HCT116 (cell line): Measurements from ENCODE around the gene PRDX3. TPM values are rescaled to one million over a fixed set of nuclear protein-coding genes. Genes with fewer than 3 reads are reported as not detected.

Experiments
- ATAC-seq: fragments of 200-7000 bp; cut with Tn5 transposase; 2 replicates; pipeline ENCODE4 v1.9.1; 2020; ENCODE audit warnings: mild to moderate bottlenecking, moderate library complexity
- BruUV-seq: library from RNA; stranded (reverse); fragments of 400-500 nt; replicated peaks from 2 replicates; lab custom pipeline; 2021; lab: Mats Ljungman, UMichigan
- CTCF ChIA-PET: fragments of 300-600 bp; sonication (Branson Sonifier 250); formaldehyde crosslinking; loops from one replicate; lab custom pipeline; 2021; ENCODE audit warnings: antibody characterized with exemption; lab: Charles Lee
- POLR2A ChIA-PET: fragments of 300-600, 350-600 bp; sonication (Branson Sonifier 250); formaldehyde crosslinking; loops from one replicate; lab custom pipeline; 2021; ENCODE audit warnings: antibody characterized with exemption; lab: Charles Lee
- RAD21 ChIA-PET, 2 experiments: fragments of 300-600 bp; sonication (Branson Sonifier 250); formaldehyde crosslinking; loops; one replicate each; lab custom pipeline; 2023; ENCODE audit warnings: low total read pairs in 2 of 2; ENCODE audit not compliant: uncharacterized antibody in 2 of 2, unreplicated experiment in 2 of 2, low non-redundant PET in 1 of 2; lab: Charles Lee
- DNase-seq: peaks from one replicate; pipeline ENCODE4 v3.0.0-alpha.2; 2010; ENCODE audit warnings: low read depth, low spot score
- H2AFZ ChIP-seq: fragments of 200-600 bp; shearing (Covaris generic), sonication (generic); 2 replicates; pipeline ENCODE4 v1.6.1; 2017; ENCODE audit warnings: low read depth, mixed run types, mixed read lengths, antibody characterized with exemption, low read length; ENCODE audit not compliant: poor library complexity, severe bottlenecking
- H3K27ac ChIP-seq: 2 replicates; pipeline ENCODE4 v1.5.1; 2012; ENCODE audit warnings: low read depth, low read length
- H3K27me3 ChIP-seq: fragments of 200-600 bp; sonication (generic); 2 replicates; pipeline ENCODE4 v1.6.1; 2016; ENCODE audit warnings: mixed run types, low read length, mixed read lengths; ENCODE audit not compliant: insufficient read depth
- H3K36me3 ChIP-seq, 2 experiments: fragments of 200-500 bp in 1 of 2; fragments of 200-600 bp in 1 of 2; sonication (Bioruptor generic) in 1 of 2; sonication (generic) in 1 of 2; 2 replicates each; pipeline versions ENCODE4 v1.5.1 to v1.6.1; 2014 to 2016; ENCODE audit warnings: low read length in 2 of 2, inconsistent platforms in 1 of 2, mixed read lengths in 1 of 2, mixed run types in 1 of 2; ENCODE audit not compliant: insufficient read depth in 2 of 2, control insufficient read depth in 1 of 2
- H3K4me1 ChIP-seq, 2 experiments: fragments of 200-600 bp in 1 of 2; sonication (generic) in 1 of 2; 2 replicates each; pipeline versions ENCODE4 v1.5.1 to v1.6.1; 2012 to 2017; ENCODE audit warnings: low read length in 2 of 2, inconsistent platforms in 1 of 2, mild to moderate bottlenecking in 1 of 2, mixed read lengths in 1 of 2, mixed run types in 1 of 2, moderate library complexity in 1 of 2; ENCODE audit not compliant: insufficient read depth in 2 of 2, control insufficient read depth in 1 of 2
- H3K4me2 ChIP-seq: fragments of 200-600 bp; sonication (generic); 2 replicates; pipeline ENCODE4 v1.6.1; 2017; ENCODE audit warnings: mixed run types, low read length, mixed read lengths
- H3K4me3 ChIP-seq, 2 experiments: fragments of 200-600 bp in 1 of 2; sonication (generic) in 1 of 2; replicated peaks in 1 of 2; 2 replicates each; pipeline ENCODE4 v1.5.1; 2011 to 2016; ENCODE audit warnings: low read length in 2 of 2, control low read depth in 1 of 2, low read depth in 1 of 2, mild to moderate bottlenecking in 1 of 2, mixed read lengths in 1 of 2, mixed run types in 1 of 2
- H3K79me2 ChIP-seq: fragments of 200-600 bp; sonication (generic); 2 replicates; pipeline ENCODE4 v1.6.1; 2017; ENCODE audit warnings: mild to moderate bottlenecking, mixed run types, low read length, moderate library complexity, mixed read lengths; ENCODE audit not compliant: insufficient read depth
- H3K9ac ChIP-seq: fragments of 200-600 bp; sonication (generic); 2 replicates; pipeline ENCODE4 v1.6.1; 2016; ENCODE audit warnings: low read length, mixed read lengths
- H3K9me2 ChIP-seq: fragments of 200-600 bp; sonication (generic), shearing (Covaris generic); 2 replicates; pipeline ENCODE4 v1.6.1; 2017; ENCODE audit warnings: mixed run types, mild to moderate bottlenecking, moderate library complexity; ENCODE audit not compliant: insufficient read depth
- H3K9me3 ChIP-seq, 2 experiments: fragments of 200-500 bp in 1 of 2; fragments of 200-600 bp in 1 of 2; sonication (Bioruptor generic) in 1 of 2; sonication (generic) in 1 of 2; 2 replicates each; pipeline ENCODE4 v1.6.1; 2014 to 2017; ENCODE audit warnings: low read length in 2 of 2, mixed read lengths in 2 of 2, inconsistent platforms in 1 of 2, low read depth in 1 of 2, mild to moderate bottlenecking in 1 of 2, mixed run types in 1 of 2, moderate library complexity in 1 of 2; ENCODE audit not compliant: control insufficient read depth in 1 of 2, insufficient read depth in 1 of 2
- H4K20me1 ChIP-seq: fragments of 200-600 bp; sonication (generic), shearing (Covaris generic); 2 replicates; pipeline ENCODE4 v1.6.1; 2017; ENCODE audit warnings: mixed run types, mild to moderate bottlenecking, moderate library complexity; ENCODE audit not compliant: insufficient read depth
- CBX3 ChIP-seq: IDR thresholded peaks from 2 replicates; pipeline ENCODE4 v1.6.1; 2012; ENCODE audit warnings: low read depth
- CEBPB ChIP-seq: IDR thresholded peaks from 2 replicates; pipeline ENCODE4 v1.6.1; 2012; ENCODE audit warnings: low read depth
- SIN3A ChIP-seq: IDR thresholded peaks from 2 replicates; pipeline ENCODE4 v1.6.1; 2012; ENCODE audit warnings: low read depth
- SRF ChIP-seq: IDR thresholded peaks from 2 replicates; pipeline ENCODE4 v1.6.1; 2012; ENCODE audit warnings: low read depth
- YY1 ChIP-seq: IDR thresholded peaks from 2 replicates; pipeline ENCODE4 v1.6.1; 2011; ENCODE audit warnings: low read length, low read depth, moderate library complexity, mild to moderate bottlenecking; ENCODE audit not compliant: insufficient replicate concordance; ENCODE audit errors: extremely low read depth
- intact Hi-C: fragments of 100-400 bp; cut with micrococcal nuclease; formaldehyde crosslinking; loops from 2 replicates; pipeline ENCODE4 v1.10.0; 2022
- total RNA-seq: library from RNA; stranded (reverse); gene quantifications from one replicate; pipeline ENCODE4 v1.2.1, GENCODE V29; 2021; ENCODE audit not compliant: unreplicated experiment
- TF ChIP-seq, protein P1 (sequence below): IDR thresholded peaks from 2 replicates; pipeline ENCODE4 v1.6.1; 2012
- TF ChIP-seq, protein P2 (sequence below): IDR thresholded peaks from 2 replicates; pipeline ENCODE4 v1.6.1; 2012; ENCODE audit warnings: low read depth

The PRDX3 gene
- total RNA-seq, 1 experiment from 2014 or later: 281 TPM

DNA sequence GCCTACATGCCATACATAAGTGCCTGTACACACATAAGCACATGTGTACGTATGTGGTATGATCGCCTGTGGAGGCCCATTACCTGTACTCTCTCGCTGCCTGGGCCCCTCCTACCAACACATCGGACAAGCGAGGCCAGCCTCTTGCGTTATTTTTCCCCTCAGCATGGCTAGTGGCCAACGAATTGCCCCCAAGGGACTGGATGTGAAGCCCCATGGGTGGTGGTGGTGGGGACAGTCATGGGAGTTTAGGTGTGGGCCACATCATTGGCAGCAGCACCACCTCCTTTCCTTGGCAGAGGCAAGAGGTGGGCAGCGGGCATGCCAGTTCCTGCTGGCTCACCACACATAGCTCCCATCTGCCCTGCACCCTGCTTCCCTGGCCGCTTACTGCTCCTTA is 38.8 kb upstream of the PRDX3 start:
- DNase-seq: no peak
- H3K9me3 ChIP-seq: no peaks in the 10 kb centered on the region
- peaks cover 0 to 6% of the 10 kb centered on the region in 2 experiments; a peak in 1 of 4 replicates for H3K4me1 ChIP-seq
- intact Hi-C loops: no loop called here
- no TSS peak for BruUV-seq
- no peak overlapping the region for H3K27ac ChIP-seq
- ChIA-PET RAD21 (no interaction called here), POLR2A (no interaction called here)
- H3K27me3 ChIP-seq: no peaks in the 10 kb centered on the region
- no peak overlapping the region for H3K4me2 ChIP-seq
- no peaks in the 10 kb centered on the region for H4K20me1 ChIP-seq
- H3K79me2 ChIP-seq: no peaks in the 10 kb centered on the region
- H3K9me2 ChIP-seq: no peaks in the 10 kb centered on the region
- TF ChIP-seq CEBPB (no peak), CBX3 (no peak), YY1 (no peak), SRF (no peak), SIN3A (no peak)
- TF ChIP-seq, protein P1, sequence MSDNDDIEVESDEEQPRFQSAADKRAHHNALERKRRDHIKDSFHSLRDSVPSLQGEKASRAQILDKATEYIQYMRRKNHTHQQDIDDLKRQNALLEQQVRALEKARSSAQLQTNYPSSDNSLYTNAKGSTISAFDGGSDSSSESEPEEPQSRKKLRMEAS: no peak
- TF ChIP-seq, protein P2, sequence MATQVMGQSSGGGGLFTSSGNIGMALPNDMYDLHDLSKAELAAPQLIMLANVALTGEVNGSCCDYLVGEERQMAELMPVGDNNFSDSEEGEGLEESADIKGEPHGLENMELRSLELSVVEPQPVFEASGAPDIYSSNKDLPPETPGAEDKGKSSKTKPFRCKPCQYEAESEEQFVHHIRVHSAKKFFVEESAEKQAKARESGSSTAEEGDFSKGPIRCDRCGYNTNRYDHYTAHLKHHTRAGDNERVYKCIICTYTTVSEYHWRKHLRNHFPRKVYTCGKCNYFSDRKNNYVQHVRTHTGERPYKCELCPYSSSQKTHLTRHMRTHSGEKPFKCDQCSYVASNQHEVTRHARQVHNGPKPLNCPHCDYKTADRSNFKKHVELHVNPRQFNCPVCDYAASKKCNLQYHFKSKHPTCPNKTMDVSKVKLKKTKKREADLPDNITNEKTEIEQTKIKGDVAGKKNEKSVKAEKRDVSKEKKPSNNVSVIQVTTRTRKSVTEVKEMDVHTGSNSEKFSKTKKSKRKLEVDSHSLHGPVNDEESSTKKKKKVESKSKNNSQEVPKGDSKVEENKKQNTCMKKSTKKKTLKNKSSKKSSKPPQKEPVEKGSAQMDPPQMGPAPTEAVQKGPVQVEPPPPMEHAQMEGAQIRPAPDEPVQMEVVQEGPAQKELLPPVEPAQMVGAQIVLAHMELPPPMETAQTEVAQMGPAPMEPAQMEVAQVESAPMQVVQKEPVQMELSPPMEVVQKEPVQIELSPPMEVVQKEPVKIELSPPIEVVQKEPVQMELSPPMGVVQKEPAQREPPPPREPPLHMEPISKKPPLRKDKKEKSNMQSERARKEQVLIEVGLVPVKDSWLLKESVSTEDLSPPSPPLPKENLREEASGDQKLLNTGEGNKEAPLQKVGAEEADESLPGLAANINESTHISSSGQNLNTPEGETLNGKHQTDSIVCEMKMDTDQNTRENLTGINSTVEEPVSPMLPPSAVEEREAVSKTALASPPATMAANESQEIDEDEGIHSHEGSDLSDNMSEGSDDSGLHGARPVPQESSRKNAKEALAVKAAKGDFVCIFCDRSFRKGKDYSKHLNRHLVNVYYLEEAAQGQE: no peak
- TF ChIP-seq, all 23 proteins: peak for 0
- no peak for ATAC-seq
- CTCF ChIA-PET: interaction anchor here (2.3 kb wide), 1 partner anchor 8 kb away, joined by 7 read pairs; no protein-coding TSS in a partner anchor
- Histone ChIP-seq H2AFZ (no peak overlapping the region), H3K36me3 (no peaks in the 10 kb centered on the region), H3K4me3 (no peak overlapping the region), H3K9ac (no peak overlapping the region)
